IMR-90 (cell line): ENCODE results near the gene VPS39.

ENCODE experiments used
- BHLHE40 ChIP-seq: fragments of 150-350 bp; IDR thresholded peaks from 2 replicates; pipeline ENCODE4 v1.6.1; 2016; ENCODE audit warnings: mild to moderate bottlenecking, low read depth, low read length
- CEBPB ChIP-seq: IDR thresholded peaks from 2 replicates; pipeline ENCODE4 v1.6.1; 2012; ENCODE audit warnings: low read depth, low read length, improper control_type of control experiment
- CTCF ChIP-seq: conservative IDR thresholded peaks from 2 replicates; pipeline ENCODE4 v1.5.1; 2012; ENCODE audit warnings: mild to moderate bottlenecking, low read depth, low read length, improper control_type of control experiment
- NFE2L2 ChIP-seq: fragments of 150-350 bp; IDR thresholded peaks from 2 replicates; pipeline ENCODE4 v1.6.1; 2016; ENCODE audit warnings: low read depth, mild to moderate bottlenecking, low read length
- POLR2A ChIP-seq: IDR thresholded peaks from 2 replicates; pipeline ENCODE4 v1.6.1; 2012; ENCODE audit warnings: mild to moderate bottlenecking, low read depth, low read length
- USF2 ChIP-seq: fragments of 150-350 bp; IDR thresholded peaks from 2 replicates; pipeline ENCODE4 v1.6.1; 2017; ENCODE audit warnings: mild to moderate bottlenecking, antibody characterized with exemption, low read length, low read depth
- TF ChIP-seq, protein P1 (sequence below): fragments of 150-350 bp; IDR thresholded peaks from 2 replicates; pipeline ENCODE4 v1.6.1; 2016; ENCODE audit warnings: low read depth, mild to moderate bottlenecking, low read length, moderate library complexity, borderline replicate concordance

DNA sequence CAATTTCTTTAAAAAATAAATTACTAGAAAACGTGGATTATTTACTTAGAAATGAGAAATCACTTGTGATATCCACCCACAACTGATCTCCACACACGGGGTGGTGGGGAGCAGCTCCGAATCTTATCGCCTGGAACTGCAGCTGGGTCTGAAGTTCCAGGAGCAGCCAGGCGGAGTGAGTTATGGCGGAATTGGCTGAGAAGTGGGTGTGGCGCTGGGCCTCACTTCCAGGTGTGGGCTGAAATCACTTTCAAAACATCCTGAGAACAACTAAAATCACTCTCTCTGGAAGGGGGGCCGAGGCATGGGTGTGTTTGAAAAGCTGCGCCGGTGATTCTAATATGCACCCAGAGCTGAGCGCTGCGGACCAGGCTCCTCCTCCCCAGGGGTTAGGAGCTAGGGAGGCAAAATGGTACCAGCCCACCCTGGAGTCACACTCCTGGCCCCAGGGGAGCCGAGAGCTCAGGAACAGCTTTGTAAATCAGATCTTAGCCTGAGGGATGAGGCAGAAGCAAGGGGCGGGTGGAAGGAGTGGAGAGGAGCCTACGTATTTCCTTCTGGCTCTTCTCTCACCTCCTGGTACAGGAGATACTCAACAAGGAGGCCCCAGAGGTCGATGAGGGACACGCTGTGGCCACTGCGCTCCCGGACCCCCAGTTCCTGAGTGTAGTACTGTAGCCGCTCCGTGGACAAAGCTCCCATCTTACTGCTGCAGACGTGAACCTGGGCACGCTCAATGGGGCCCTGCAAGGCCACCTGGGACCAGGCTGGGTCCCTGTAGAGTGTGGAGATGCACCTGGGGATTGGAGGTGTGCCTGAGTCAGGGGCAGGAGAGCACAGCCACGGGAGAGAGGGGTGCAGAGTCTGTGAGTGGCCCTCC lies 61.3 kb downstream of the VPS39 start:
- TF ChIP-seq CTCF (no peak), POLR2A (no peak), BHLHE40 (no peak), CEBPB (no peak), USF2 (no peak), NFE2L2 (no peak)
- TF ChIP-seq, protein P1, sequence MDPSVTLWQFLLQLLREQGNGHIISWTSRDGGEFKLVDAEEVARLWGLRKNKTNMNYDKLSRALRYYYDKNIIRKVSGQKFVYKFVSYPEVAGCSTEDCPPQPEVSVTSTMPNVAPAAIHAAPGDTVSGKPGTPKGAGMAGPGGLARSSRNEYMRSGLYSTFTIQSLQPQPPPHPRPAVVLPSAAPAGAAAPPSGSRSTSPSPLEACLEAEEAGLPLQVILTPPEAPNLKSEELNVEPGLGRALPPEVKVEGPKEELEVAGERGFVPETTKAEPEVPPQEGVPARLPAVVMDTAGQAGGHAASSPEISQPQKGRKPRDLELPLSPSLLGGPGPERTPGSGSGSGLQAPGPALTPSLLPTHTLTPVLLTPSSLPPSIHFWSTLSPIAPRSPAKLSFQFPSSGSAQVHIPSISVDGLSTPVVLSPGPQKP = no peak
